HG03045 (cell line): Measurements from ENCODE around the gene ZNF236.

Source experiments
- ATAC-seq: cut with Tn5 transposase; IDR thresholded peaks from one replicate; pipeline ENCODE4 v1.9.1; 2021; ENCODE audit warnings: mild to moderate bottlenecking, moderate library complexity; ENCODE audit not compliant: unreplicated experiment

Gene ZNF236

GRCh38 chr18:76859474-76860339 is 37.4 kb downstream of the ZNF236 start:
- ATAC-seq = no peak

DNA sequence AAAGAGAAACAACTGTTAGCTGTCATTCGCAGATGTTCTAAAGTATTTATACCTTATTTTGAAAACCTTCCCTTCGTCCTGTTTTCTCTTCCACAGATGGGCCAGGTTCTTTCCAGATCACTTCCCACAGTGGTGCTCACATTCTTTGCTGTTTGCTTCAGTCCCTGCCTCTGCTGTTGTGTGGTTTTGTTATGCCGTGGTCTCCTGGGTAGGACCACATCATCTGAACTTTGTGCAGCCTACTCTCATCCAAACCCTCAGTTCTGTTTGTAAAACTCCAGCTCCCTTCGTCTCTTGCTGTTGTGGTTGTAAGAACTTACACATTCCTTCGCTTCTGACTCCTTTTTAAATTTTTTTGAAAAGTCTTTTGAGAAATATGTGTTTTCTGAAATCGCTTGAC is 38.1 kb downstream of the ZNF236 start:
- no peak for ATAC-seq

DNA sequence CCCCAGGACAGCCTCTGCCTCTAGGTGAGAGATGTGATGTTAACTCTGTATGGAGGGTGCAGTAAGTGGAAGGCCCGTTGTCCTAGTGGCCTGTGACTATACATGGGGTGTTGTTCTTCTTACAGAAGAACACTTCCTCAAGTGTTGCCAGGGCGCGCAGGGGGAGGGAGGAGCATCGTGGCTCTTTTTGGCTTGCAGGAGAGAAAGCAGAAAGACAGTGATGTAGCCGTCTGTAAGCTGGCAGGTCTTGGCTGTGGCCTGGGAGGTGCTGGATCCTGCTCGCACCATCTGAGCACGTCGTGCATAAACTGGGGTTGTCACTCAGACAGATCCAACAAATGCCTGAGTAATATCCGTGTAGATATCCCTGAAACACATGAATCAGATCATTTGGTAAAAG is 44.3 kb downstream of the ZNF236 start:
- no peak for ATAC-seq

DNA sequence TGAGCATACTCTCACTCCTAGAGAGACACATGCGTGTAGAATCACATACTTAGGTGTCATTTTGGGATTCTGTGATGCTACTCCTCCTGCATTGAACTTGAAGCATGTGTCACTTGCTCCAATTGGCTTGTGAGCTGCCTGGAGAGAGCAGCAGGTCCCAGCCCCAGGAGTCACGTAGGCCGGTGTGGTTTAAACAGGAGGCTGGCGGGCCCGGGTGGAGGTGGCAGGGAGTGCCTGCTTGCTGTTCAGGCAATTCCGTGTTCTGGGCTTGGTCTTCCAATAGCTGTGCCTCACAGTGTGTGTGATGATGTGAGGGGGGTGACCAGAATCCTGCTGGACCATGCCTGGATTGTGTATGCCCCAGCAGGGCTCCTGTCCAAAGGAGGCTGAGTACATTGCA is 51.0 kb downstream of the ZNF236 start:
- ATAC-seq = no peak

GRCh38 chr18:76873713-76874112 is 51.4 kb downstream of the ZNF236 start:
- ATAC-seq = no peak

GRCh38 chr18:76874642-76875389 is 52.5 kb downstream of the ZNF236 start:
- no peak for ATAC-seq

DNA sequence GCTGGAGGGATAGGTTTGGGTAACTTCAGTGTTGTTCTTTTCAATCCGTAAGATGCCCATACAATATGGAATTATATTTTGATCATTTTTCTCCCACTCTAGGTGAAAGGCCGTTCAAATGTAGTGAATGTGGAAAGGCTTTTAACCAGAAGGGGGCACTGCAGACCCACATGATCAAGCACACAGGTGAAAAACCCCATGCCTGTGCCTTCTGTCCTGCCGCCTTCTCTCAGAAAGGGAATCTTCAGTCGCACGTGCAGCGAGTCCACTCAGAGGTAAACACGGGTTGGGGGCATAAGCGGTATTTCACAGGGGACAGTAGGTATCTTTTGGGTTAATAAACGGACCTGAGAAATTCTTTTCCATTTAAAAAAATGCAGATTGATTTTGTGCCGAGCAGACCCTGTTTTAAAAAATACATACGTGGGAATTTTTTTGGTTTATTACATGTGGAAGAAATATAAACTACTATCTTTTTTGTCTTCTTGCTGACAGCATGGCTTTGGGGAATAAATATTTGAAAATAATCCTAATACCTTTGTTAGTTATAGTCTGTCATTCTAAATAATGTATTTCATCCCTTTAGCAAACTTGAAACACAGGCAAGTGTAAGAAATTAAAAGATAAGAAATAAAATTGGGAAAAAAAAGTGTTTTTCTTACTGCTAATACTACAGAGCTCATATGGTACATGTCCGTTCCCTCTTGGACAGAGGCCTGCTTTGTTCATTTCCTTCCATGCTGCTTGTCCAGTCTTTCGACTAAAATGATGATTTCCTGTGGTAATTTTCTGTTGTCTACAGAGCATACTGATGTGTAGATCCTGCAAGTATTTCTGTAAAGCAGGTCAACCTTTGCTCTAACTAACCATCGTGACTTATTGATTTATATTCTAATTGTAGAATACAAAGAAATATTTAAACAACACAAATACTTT is 53.3 kb downstream of the ZNF236 start:
- no peak for ATAC-seq

DNA sequence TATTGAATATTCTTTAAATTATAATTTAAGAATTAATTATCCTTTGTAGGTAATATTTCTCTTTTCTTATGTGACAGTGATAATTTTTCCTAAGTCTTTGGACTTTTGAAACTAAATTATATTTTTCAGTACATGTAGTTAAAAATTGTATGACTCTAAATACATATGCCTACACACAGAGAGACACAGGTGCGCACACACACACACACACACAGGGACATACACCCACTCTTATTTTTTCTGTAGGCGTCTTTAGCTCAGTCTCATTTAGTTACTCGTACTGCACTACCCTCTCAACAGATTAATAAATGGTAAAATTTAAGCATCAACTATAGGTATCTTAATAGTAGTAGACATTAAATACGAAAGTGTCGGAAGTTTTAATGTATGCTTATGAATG is 56.1 kb downstream of the ZNF236 start:
- no peak for ATAC-seq

GRCh38 chr18:76880026-76880425 is 57.7 kb downstream of the ZNF236 start:
- no peak for ATAC-seq

- no peak for ATAC-seq
Observed at GRCh38 chr18:76881744-76882143, 59.4 kb downstream of the ZNF236 start.

DNA sequence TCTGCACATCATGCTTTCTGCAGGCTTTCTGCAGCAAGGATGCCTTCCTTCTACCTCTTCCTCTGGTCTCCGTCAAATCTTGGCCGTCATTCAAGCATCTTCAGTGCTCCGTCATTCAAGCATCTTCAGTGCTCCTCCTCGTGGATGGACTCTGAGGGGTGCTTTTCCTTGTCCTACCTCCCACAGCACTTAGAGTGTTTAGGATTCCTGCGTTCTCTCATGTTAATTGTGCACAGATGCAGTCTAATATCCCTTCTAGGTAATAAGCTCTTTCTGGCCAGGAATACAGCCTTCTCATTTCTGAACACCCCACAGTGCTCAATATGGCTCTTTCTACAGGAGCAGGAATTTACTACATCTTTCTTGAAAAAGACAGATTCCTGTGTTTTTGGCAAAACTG is 59.8 kb downstream of the ZNF236 start:
- no peak for ATAC-seq

DNA sequence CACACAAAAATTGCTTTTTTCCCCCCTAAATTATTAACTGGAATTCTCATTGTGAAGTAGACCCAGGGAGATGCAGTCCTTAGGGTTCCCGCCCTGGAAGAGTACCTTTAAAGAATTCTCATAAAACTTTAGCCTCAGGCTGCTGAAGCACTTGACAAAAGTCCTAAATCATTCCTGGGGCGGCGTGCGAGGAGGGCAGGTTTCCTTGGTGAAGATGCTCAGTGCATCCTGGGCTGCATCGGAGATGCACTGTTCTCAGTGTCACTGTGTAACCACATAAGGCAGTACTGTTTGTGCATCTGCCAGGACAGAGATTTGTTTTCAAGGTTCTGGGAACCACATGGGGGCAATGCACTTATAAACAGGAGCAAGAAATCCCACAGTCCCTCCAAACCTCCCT is 62.6 kb downstream of the ZNF236 start:
- ATAC-seq = no peak

GRCh38 chr18:76886112-76886511 is 63.8 kb downstream of the ZNF236 start:
- no peak for ATAC-seq

DNA sequence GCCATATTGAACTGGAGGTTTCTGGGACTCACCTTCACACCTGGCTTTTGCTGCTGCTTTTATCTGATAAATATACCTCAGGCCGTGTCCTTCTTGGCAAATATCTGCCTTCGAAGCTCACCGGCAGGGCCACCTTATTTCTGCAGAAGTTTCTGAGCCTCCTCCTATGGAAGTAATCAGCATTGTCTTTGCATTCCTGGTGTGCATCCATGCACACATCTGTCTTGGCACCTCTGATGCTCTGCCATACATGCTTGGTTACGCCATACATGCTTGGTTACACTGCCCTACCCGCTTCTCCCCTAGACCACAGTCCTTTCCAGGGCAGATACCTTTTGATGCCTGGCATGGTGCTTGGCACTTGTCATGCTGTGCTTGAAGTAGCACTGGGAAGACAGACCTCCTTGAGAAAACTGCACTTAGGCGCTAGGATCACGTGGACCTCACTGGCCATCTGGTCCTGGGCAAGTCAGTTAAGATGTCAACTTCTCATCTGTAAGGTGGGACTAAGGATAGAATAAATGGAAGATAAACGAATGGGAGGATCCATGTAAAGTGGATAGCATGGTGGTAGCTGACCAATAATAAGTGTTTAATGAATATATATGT is 66.8 kb downstream of the ZNF236 start:
- ATAC-seq = no peak

- no peak for ATAC-seq
Observed at GRCh38 chr18:76892832-76893231, 70.5 kb downstream of the ZNF236 start.

DNA sequence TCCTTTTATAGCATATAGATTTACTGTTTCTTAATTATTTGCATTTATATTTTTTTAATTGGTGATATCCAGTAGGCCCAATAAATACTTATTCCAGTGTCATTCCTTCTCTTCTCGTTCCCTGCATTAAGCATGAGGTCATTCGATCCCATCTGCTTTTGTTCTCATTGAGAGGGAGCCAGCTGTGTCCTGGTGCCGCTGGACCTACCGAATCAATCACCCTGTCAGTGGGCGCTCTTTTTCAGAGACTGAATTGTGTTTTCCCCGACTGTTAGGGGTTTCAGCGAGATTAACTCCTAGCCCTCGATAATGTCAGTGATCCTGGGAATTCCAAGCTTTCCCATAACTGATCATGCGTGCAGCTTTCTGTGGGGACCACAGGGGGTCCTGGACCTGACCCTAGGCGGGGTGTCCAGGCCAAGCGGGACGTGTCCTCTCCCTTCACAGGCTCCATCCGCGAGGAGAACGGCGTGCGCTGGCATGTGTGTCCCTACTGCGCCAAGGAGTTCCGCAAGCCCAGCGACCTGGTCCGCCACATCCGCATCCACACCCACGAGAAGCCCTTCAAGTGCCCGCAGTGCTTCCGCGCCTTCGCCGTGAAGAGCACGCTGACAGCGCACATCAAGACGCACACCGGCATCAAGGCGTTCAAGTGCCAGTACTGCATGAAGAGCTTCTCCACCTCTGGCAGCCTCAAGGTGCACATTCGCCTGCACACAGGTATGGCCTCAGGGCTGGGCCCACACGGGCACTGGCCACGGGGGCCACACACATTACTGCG is 72.4 kb downstream of the ZNF236 start:
- ATAC-seq = no peak

GRCh38 chr18:76895498-76895897 is 73.1 kb downstream of the ZNF236 start:
- ATAC-seq = no peak

GRCh38 chr18:76896677-76897076 is 74.3 kb downstream of the ZNF236 start:
- no peak for ATAC-seq

- ATAC-seq = no peak
Observed at GRCh38 chr18:76897257-76897656, 74.9 kb downstream of the ZNF236 start.

- no peak for ATAC-seq
Observed at GRCh38 chr18:76903386-76903785, 81.0 kb downstream of the ZNF236 start.
